ENCODE results near the gene OSBPL9.
A peak's percentile ranks its signal among the peaks of the same experiment; 100 is the strongest.

The OSBPL9 gene

DNA sequence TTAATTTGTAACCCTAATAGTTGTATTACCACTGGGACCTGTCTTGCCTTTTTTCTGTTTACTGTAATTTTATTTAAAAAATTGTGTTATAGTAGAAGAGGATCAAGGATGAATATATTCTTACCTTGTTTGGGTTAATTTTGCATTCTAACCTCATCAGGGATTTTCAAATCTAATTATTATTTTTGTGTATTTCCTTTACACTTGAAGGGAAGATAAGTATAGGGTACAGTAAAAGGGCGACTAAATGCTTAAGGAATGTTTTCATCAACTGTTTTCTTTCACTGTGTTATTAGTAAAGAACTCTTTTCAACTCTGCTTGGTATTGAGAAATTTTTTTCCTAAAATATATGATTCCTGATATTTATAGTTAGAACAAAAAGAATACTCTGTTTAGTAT is 33.3 kb downstream of the OSBPL9 start:
- no peak overlapping the region for H3K27ac ChIP-seq (ENCODE audit: low read depth, low read length, severe bottlenecking)
- H3K36me3 ChIP-seq (ENCODE audit: control insufficient read depth, insufficient read depth, low read length), result peaks cover 6% of the 10 kb centered on the region
- H3K4me3 ChIP-seq (ENCODE audit: extremely low read depth, insufficient read depth, low read length, poor library complexity, severe bottlenecking), result no peak overlapping the region
- peaks cover 27% of the 10 kb centered on the region for H3K4me1 ChIP-seq (ENCODE audit: control insufficient read depth, insufficient read depth, low read length, poor library complexity, severe bottlenecking)
- WGBS, 2 experiments (ENCODE audit: insufficient coverage in 2 of 2), result no CpG with 5 or more reads among the region's 1 CpG
- no peaks in the 10 kb centered on the region for H3K9me3 ChIP-seq (ENCODE audit: control insufficient read depth, low read length)

DNA sequence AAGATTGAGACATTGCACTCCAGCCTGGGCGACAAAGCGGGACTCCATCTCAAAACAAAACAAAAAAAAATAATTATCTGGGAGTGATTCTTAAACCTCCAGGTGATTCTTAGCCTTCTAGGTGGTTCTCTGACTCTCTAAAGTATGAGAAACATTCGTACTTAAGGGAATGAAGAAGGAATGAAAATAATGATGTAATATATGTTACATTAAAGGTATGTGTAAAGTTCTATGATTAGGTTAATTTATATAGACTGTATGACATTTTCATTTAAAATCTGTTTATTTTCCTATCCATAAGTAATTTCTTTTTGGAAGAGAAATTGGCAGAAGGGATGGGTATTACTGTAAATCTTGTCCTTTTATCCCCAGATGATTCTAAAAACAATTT is 34.7 kb downstream of the OSBPL9 start:
- Histone ChIP-seq H3K36me3 (ENCODE audit: control insufficient read depth, insufficient read depth, low read length) (peaks cover 10% of the 10 kb centered on the region), H3K4me1 (ENCODE audit: control insufficient read depth, insufficient read depth, low read length, poor library complexity, severe bottlenecking) (peaks cover 27% of the 10 kb centered on the region), H3K27ac (ENCODE audit: low read depth, low read length, severe bottlenecking) (no peak overlapping the region), H3K9me3 (ENCODE audit: control insufficient read depth, low read length) (no peaks in the 10 kb centered on the region), H3K4me3 (ENCODE audit: extremely low read depth, insufficient read depth, low read length, poor library complexity, severe bottlenecking) (no peak overlapping the region)
- WGBS, 2 experiments (ENCODE audit: insufficient coverage in 2 of 2), result no CpG with 5 or more reads among the region's 3 CpGs

DNA sequence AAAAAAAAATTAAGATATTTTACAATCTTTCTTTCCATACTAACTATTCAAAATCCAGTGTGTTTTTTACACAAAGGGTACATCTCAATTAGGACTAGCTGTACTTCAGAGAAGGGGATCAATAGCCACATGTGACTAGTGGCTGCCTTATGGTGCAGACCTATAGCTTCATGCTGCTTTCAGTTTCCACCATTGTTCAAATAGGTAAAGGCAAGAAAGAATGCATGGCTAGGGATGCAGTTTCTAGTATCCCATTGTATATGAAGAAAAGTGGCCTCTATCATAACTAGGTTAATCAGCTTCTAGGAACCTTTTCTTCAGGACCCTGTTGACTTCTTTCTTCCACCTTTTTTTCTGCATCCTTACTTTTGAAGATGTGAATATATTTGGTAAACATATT is 35.7 kb downstream of the OSBPL9 start:
- Histone ChIP-seq H3K9me3 (ENCODE audit: control insufficient read depth, low read length) (no peaks in the 10 kb centered on the region), H3K4me3 (ENCODE audit: extremely low read depth, insufficient read depth, low read length, poor library complexity, severe bottlenecking) (no peak overlapping the region), H3K36me3 (ENCODE audit: control insufficient read depth, insufficient read depth, low read length) (peaks cover 10% of the 10 kb centered on the region), H3K27ac (ENCODE audit: low read depth, low read length, severe bottlenecking) (no peak overlapping the region), H3K4me1 (ENCODE audit: control insufficient read depth, insufficient read depth, low read length, poor library complexity, severe bottlenecking) (peaks cover 27% of the 10 kb centered on the region)

- H3K9me3 ChIP-seq (ENCODE audit: control insufficient read depth, low read length), result no peaks in the 10 kb centered on the region
- peaks cover 23% of the 10 kb centered on the region for H3K4me1 ChIP-seq (ENCODE audit: control insufficient read depth, insufficient read depth, low read length, poor library complexity, severe bottlenecking)
- peaks cover 10% of the 10 kb centered on the region for H3K36me3 ChIP-seq (ENCODE audit: control insufficient read depth, insufficient read depth, low read length)
- H3K27ac ChIP-seq (ENCODE audit: low read depth, low read length, severe bottlenecking), result no peak overlapping the region
- no peak overlapping the region for H3K4me3 ChIP-seq (ENCODE audit: extremely low read depth, insufficient read depth, low read length, poor library complexity, severe bottlenecking)
These were observed 36.2 kb downstream of the OSBPL9 start for GRCh38 chr1:51653127-51653526.

- Histone ChIP-seq H3K27ac (ENCODE audit: low read depth, low read length, severe bottlenecking) (no peak overlapping the region), H3K4me1 (ENCODE audit: control insufficient read depth, insufficient read depth, low read length, poor library complexity, severe bottlenecking) (peaks cover 16% of the 10 kb centered on the region), H3K4me3 (ENCODE audit: extremely low read depth, insufficient read depth, low read length, poor library complexity, severe bottlenecking) (no peak overlapping the region), H3K9me3 (ENCODE audit: control insufficient read depth, low read length) (no peaks in the 10 kb centered on the region), H3K36me3 (ENCODE audit: control insufficient read depth, insufficient read depth, low read length) (peaks cover 10% of the 10 kb centered on the region)
- WGBS, 2 experiments (ENCODE audit: insufficient coverage in 2 of 2), result no CpG with 5 or more reads among the region's 1 CpG
These were observed 37.1 kb downstream of the OSBPL9 start for GRCh38 chr1:51654000-51654399.

DNA sequence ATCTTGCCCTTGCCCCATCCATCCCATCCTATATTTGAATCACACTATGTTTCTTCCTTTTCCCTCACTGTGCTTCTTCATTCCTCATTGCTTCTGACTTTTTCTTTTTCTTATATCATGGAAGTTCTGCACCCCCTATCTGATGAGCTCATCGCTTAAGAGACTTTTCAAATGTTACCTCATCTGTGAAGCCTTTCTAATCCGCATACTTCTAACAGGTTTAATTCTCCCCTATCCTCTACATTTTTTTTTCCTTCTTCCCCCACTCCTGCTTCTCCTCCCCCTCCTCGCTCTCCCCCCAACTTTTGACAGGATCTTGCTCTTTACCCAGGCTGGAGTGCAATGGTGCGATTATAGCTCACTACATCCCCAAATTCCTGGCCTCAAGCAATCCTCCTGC is 39.5 kb downstream of the OSBPL9 start:
- Histone ChIP-seq H3K36me3 (ENCODE audit: control insufficient read depth, insufficient read depth, low read length) (peaks cover 10% of the 10 kb centered on the region), H3K27ac (ENCODE audit: low read depth, low read length, severe bottlenecking) (no peak overlapping the region), H3K4me3 (ENCODE audit: extremely low read depth, insufficient read depth, low read length, poor library complexity, severe bottlenecking) (no peak overlapping the region), H3K9me3 (ENCODE audit: control insufficient read depth, low read length) (no peaks in the 10 kb centered on the region), H3K4me1 (ENCODE audit: control insufficient read depth, insufficient read depth, low read length, poor library complexity, severe bottlenecking) (peaks cover 29% of the 10 kb centered on the region)
- 92 to 95% methylated on average over 4 of the region's 4 CpGs for WGBS, 2 experiments (ENCODE audit: insufficient coverage in 2 of 2)

GRCh38 chr1:51660580-51660979 is 43.7 kb downstream of the OSBPL9 start:
- Histone ChIP-seq H3K4me3 (ENCODE audit: extremely low read depth, insufficient read depth, low read length, poor library complexity, severe bottlenecking) (no peak overlapping the region), H3K9me3 (ENCODE audit: control insufficient read depth, low read length) (no peaks in the 10 kb centered on the region), H3K4me1 (ENCODE audit: control insufficient read depth, insufficient read depth, low read length, poor library complexity, severe bottlenecking) (peaks cover 31% of the 10 kb centered on the region), H3K27ac (ENCODE audit: low read depth, low read length, severe bottlenecking) (peak overlapping the region; percentile 91), H3K36me3 (ENCODE audit: control insufficient read depth, insufficient read depth, low read length) (peaks cover under 1% of the 10 kb centered on the region)
- WGBS, 2 experiments (ENCODE audit: insufficient coverage in 2 of 2), result 80 to 100% methylated on average over 1 of the region's 1 CpG

DNA sequence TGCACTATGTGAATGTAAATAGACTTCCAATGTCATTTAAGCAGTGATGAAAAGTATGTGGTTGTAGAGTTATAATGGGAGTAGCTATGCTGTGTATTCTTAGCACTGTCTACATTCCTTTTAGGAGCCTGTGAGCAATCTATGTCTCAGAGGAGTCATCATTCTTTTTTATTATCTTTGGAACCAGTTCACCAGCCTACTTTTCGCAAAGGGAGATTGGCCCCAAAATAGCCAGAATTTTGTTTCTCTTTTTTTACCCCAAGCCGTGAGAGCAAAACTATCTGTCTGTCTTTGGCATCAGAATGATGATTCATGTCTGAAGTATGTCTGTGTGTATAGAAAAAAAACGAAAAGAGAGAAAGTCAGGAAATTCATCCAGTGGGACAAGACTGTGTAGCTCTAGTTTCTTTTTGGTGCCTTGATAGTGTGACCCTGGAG is 44.2 kb downstream of the OSBPL9 start:
- 56 to 71% methylated on average over 2 to 3 of the region's 3 CpGs for WGBS, 2 experiments (ENCODE audit: insufficient coverage in 2 of 2)
- no peak overlapping the region for H3K4me3 ChIP-seq (ENCODE audit: extremely low read depth, insufficient read depth, low read length, poor library complexity, severe bottlenecking)
- H3K4me1 ChIP-seq (ENCODE audit: control insufficient read depth, insufficient read depth, low read length, poor library complexity, severe bottlenecking), result peaks cover 31% of the 10 kb centered on the region
- no peaks in the 10 kb centered on the region for H3K9me3 ChIP-seq (ENCODE audit: control insufficient read depth, low read length)
- H3K27ac ChIP-seq (ENCODE audit: low read depth, low read length, severe bottlenecking), result peak overlapping the region; percentile 91
- H3K36me3 ChIP-seq (ENCODE audit: control insufficient read depth, insufficient read depth, low read length), result no peaks in the 10 kb centered on the region

GRCh38 chr1:51663105-51663504 is 46.2 kb downstream of the OSBPL9 start:
- H3K4me3 ChIP-seq (ENCODE audit: extremely low read depth, insufficient read depth, low read length, poor library complexity, severe bottlenecking), result no peak overlapping the region
- no peak overlapping the region for H3K27ac ChIP-seq (ENCODE audit: low read depth, low read length, severe bottlenecking)
- no peaks in the 10 kb centered on the region for H3K36me3 ChIP-seq (ENCODE audit: control insufficient read depth, insufficient read depth, low read length)
- peaks cover 31% of the 10 kb centered on the region for H3K4me1 ChIP-seq (ENCODE audit: control insufficient read depth, insufficient read depth, low read length, poor library complexity, severe bottlenecking)
- no CpG with 5 or more reads among the region's 1 CpG for WGBS, 2 experiments (ENCODE audit: insufficient coverage in 2 of 2)
- no peaks in the 10 kb centered on the region for H3K9me3 ChIP-seq (ENCODE audit: control insufficient read depth, low read length)

- Histone ChIP-seq H3K9me3 (ENCODE audit: control insufficient read depth, low read length) (no peaks in the 10 kb centered on the region), H3K36me3 (ENCODE audit: control insufficient read depth, insufficient read depth, low read length) (no peaks in the 10 kb centered on the region), H3K4me1 (ENCODE audit: control insufficient read depth, insufficient read depth, low read length, poor library complexity, severe bottlenecking) (peaks cover 31% of the 10 kb centered on the region), H3K4me3 (ENCODE audit: extremely low read depth, insufficient read depth, low read length, poor library complexity, severe bottlenecking) (no peak overlapping the region), H3K27ac (ENCODE audit: low read depth, low read length, severe bottlenecking) (no peak overlapping the region)
- WGBS, 2 experiments (ENCODE audit: insufficient coverage in 2 of 2), result no CpG with 5 or more reads among the region's 2 CpGs
These were observed 46.8 kb downstream of the OSBPL9 start for GRCh38 chr1:51663721-51664120.

GRCh38 chr1:51664421-51665240 is 47.7 kb downstream of the OSBPL9 start:
- 97 to 100% methylated on average over 5 of the region's 6 CpGs for WGBS, 2 experiments (ENCODE audit: insufficient coverage in 2 of 2)
- Histone ChIP-seq H3K4me1 (ENCODE audit: control insufficient read depth, insufficient read depth, low read length, poor library complexity, severe bottlenecking) (peaks cover 36% of the 10 kb centered on the region), H3K36me3 (ENCODE audit: control insufficient read depth, insufficient read depth, low read length) (no peaks in the 10 kb centered on the region), H3K9me3 (ENCODE audit: control insufficient read depth, low read length) (no peaks in the 10 kb centered on the region), H3K27ac (ENCODE audit: low read depth, low read length, severe bottlenecking) (no peak overlapping the region), H3K4me3 (ENCODE audit: extremely low read depth, insufficient read depth, low read length, poor library complexity, severe bottlenecking) (no peak overlapping the region)
